Left kidney (tissue), 2 donors: Measurements from ENCODE around the gene THSD7A. TPM values are rescaled to one million over a fixed set of nuclear protein-coding genes. Genes with fewer than 3 reads are reported as not detected.
"Not testable (repeated sequence)": the region's sequence is repeated elsewhere in the genome, so short reads cannot be mapped to it uniquely, and the experiment has no call there.

Source experiments
- DNase-seq: peaks from one replicate; pipeline ENCODE4 v3.0.0-alpha.2; 2013
- polyA plus RNA-seq: library from polyadenylated mRNA; unstranded; fragments of 120-200 nt; gene quantifications from one replicate; pipeline ENCODE4 v1.2.1, GENCODE V29; 2013; ENCODE audit not compliant: insufficient read length

The THSD7A gene
- polyA plus RNA-seq, 1 donor = 86.9 TPM

GRCh38 chr7:11456574-11456973 lies 375.4 kb downstream of the THSD7A start:
- no peak for DNase-seq

GRCh38 chr7:11452476-11452875 lies 379.5 kb downstream of the THSD7A start:
- DNase-seq = no peak

- DNase-seq = no peak
These were observed 381.7 kb downstream of the THSD7A start for GRCh38 chr7:11450281-11450680.

- DNase-seq = no peak
These were observed 382.7 kb downstream of the THSD7A start for GRCh38 chr7:11449316-11449715.

- no peak for DNase-seq
These were observed 383.7 kb downstream of the THSD7A start for GRCh38 chr7:11448323-11448722.

- no peak for DNase-seq
These were observed 384.9 kb downstream of the THSD7A start for GRCh38 chr7:11447106-11447505.

- DNase-seq = not testable (repeated sequence)
These were observed 388.1 kb downstream of the THSD7A start for GRCh38 chr7:11443934-11444333.

GRCh38 chr7:11437994-11438393 lies 394.0 kb downstream of the THSD7A start:
- DNase-seq = no peak

- DNase-seq = no peak
These were observed 395.0 kb downstream of the THSD7A start for GRCh38 chr7:11436773-11437524.

- DNase-seq = no peak
These were observed 395.7 kb downstream of the THSD7A start for GRCh38 chr7:11436316-11436715.

GRCh38 chr7:11434366-11434765 lies 397.6 kb downstream of the THSD7A start:
- no peak for DNase-seq

GRCh38 chr7:11430841-11431240 lies 401.2 kb downstream of the THSD7A start:
- DNase-seq = no peak

- DNase-seq = no peak
These were observed 401.9 kb downstream of the THSD7A start for GRCh38 chr7:11430112-11430511.

GRCh38 chr7:11428877-11429581 lies 403.0 kb downstream of the THSD7A start:
- no peak for DNase-seq

GRCh38 chr7:11427686-11428273 lies 404.2 kb downstream of the THSD7A start:
- peak; percentile 65 for DNase-seq

- no peak for DNase-seq
These were observed 408.0 kb downstream of the THSD7A start for GRCh38 chr7:11424006-11424405.

GRCh38 chr7:11420049-11420448 lies 411.9 kb downstream of the THSD7A start:
- no peak for DNase-seq

- no peak for DNase-seq
These were observed 415.1 kb downstream of the THSD7A start for GRCh38 chr7:11416641-11417458.

- no peak for DNase-seq
These were observed 416.9 kb downstream of the THSD7A start for GRCh38 chr7:11415101-11415500.

GRCh38 chr7:11413901-11414300 lies 418.1 kb downstream of the THSD7A start:
- DNase-seq = no peak

- DNase-seq = no peak
These were observed 420.0 kb downstream of the THSD7A start for GRCh38 chr7:11412036-11412435.
